Activated CD4-positive, alpha-beta T cell treated with anti-CD3 and anti-CD28 coated beads, Interleukin-2, amount 10 ng/mL, durations not matched to agents 24 days and 14 days (primary cell): ENCODE measurements around the gene DNAJC30. TPM values are rescaled to one million over a fixed set of nuclear protein-coding genes. Genes with fewer than 3 reads are reported as not detected.
"Not testable (repeated sequence)": the region's sequence is repeated elsewhere in the genome, so short reads cannot be mapped to it uniquely, and the experiment has no call there.

Source experiments
- DNase-seq: peaks from one replicate; pipeline ENCODE4 v3.0.0; 2022
- H3K27ac Mint-ChIP-seq: one replicate; pipeline ENCODE4 v1.8.0; 2022; ENCODE audit warnings: mild to moderate bottlenecking, mixed read lengths
- H3K27me3 Mint-ChIP-seq: one replicate; pipeline ENCODE4 v1.8.0; 2022; ENCODE audit warnings: mixed read lengths
- H3K36me3 Mint-ChIP-seq: one replicate; pipeline ENCODE4 v1.8.0; 2022; ENCODE audit warnings: low read depth, mild to moderate bottlenecking, mixed read lengths
- H3K4me1 Mint-ChIP-seq: one replicate; pipeline ENCODE4 v1.8.0; 2021; ENCODE audit warnings: mixed read lengths
- H3K4me3 Mint-ChIP-seq: one replicate; pipeline ENCODE4 v1.8.0; 2022; ENCODE audit warnings: mild to moderate bottlenecking, moderate library complexity, mixed read lengths
- H3K9me3 Mint-ChIP-seq: one replicate; pipeline ENCODE4 v1.8.0; 2021; ENCODE audit warnings: mixed read lengths
- intact Hi-C: fragments of 100-400 bp; cut with micrococcal nuclease; formaldehyde crosslinking; loops from one replicate; pipeline ENCODE4 v1.15.1; 2023
- total RNA-seq: library from RNA; stranded (reverse); gene quantifications from 2 replicates; pipeline ENCODE4 v1.2.3, GENCODE V29; 2022

Gene DNAJC30
- total RNA-seq, 1 donor from 2014 or later = 10.9 TPM

DNA sequence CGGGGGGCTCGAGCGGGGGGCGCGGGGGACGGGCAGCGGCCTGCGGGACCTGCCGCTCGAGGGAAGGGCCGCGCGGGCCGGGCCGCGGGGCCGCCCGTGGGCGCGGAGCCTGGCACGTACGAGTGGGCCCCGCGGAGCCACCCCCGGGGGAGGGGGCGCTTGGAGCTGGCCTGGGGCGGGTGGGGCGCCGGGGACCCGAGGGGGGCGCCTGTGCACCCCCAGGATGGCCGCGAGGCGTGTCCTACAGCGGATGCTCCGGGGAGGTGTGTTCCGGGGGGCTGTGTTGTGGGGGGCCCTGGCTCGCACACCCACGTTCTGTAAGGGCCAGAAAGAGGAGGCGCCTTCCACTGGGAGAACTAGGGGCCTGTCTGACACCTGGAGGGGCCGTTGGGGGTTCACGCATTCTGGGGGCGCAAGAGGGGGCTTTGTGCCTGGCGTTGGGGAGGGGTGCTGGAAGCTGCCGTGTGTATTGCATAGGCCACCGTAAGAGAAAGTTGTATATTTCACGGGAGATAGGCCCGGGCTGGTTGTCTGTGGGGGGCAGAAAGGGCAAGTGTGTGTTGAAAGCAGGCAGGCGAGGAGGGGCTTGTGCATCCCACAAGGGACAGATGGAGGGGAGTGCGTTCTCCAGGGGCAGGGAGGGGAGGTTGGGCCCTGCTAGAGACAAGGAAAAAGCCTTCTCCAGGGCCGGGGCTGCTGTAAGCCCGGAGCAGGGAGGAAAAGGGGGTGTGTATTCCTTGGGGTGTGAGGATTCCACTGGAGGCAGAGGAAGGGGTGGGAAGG lies 15.0 kb downstream of the DNAJC30 start:
- Mint-ChIP-seq H3K36me3 (no peaks in the 10 kb centered on the region), H3K27me3 (peaks cover 42% of the 10 kb centered on the region), H3K4me3 (peak overlapping the region; percentile 81), H3K4me1 (peaks cover 13% of the 10 kb centered on the region), H3K9me3 (peaks cover 1% of the 10 kb centered on the region), H3K27ac (no peak overlapping the region)
- intact Hi-C loops = loop anchor here (5.0 kb wide), 1 partner anchor 146 kb away; the partner anchor contains the start of gene BAZ1B
- no peak for DNase-seq

DNA sequence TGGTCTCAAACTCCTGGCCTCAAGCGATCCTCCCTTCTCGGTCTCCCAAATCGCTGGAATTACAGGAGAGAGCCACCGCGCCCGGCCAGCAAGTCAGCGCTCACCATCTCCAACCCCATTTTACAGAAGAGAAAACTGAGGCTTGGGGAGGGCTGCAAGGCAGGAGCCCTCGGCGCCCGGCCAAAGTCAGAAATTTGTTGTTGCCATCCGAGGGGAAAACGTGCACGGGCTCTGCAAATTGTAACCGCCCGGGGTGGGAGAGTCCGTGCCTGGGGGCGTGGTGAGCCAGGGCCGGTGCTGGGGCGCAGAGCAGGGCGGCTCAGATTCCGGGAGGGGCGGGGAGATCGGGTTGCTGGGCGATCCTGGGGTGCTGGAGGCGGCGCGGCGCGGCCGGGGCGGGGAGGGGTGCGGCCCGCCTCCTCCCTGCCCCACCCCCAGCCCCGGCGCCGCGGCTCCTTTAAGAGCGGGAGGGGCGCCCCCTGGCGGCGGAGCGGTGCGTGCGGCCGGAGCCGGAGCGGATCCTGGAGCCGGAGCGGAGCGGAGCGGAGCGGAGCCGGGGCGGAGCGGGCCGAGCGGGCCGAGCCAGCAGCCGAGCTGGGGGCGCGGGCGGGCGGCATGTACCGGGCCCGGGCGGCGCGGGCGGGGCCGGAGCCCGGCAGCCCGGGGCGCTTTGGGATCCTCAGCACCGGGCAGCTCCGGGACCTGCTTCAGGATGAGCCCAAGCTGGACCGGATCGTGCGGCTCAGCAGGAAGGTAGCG lies 15.7 kb downstream of the DNAJC30 start, which contains the start of gene VPS37D:
TSS of gene VPS37D (plus strand) at position 488 of the 759 bp plus-strand sequence. CDS start at position 616, 128 bp downstream.
- peak; percentile 98 for DNase-seq
- peaks cover 46% of the 10 kb centered on the region for H3K27me3 Mint-ChIP-seq
- no peaks in the 10 kb centered on the region for H3K36me3 Mint-ChIP-seq
- peak within 1 kb of the TSS; percentile 81 for H3K4me3 Mint-ChIP-seq
- intact Hi-C loops = loop anchor here (1.0 to 5.0 kb wide), 5 partner anchors 16 to 145 kb away; partner anchors contain the start of genes ABHD11, BAZ1B, BUD23 and DNAJC30
- peaks cover 13% of the 10 kb centered on the region for H3K4me1 Mint-ChIP-seq
- H3K27ac Mint-ChIP-seq = no peak within 1 kb of the TSS
- peaks cover 6% of the 10 kb centered on the region for H3K9me3 Mint-ChIP-seq

- Mint-ChIP-seq H3K4me1 (peaks cover 7% of the 10 kb centered on the region), H3K4me3 (no peak overlapping the region), H3K9me3 (peaks cover 6% of the 10 kb centered on the region), H3K27ac (no peak overlapping the region), H3K36me3 (no peaks in the 10 kb centered on the region), H3K27me3 (peaks cover 33% of the 10 kb centered on the region)
- intact Hi-C loops = no loop called here
- no peak for DNase-seq
These were observed 20.2 kb downstream of the DNAJC30 start for GRCh38 chr7:73663033-73663432.

- intact Hi-C loops, H3K9me3 Mint-ChIP-seq, DNase-seq, H3K27ac Mint-ChIP-seq, H3K4me1 Mint-ChIP-seq, H3K4me3 Mint-ChIP-seq, H3K36me3 Mint-ChIP-seq: not testable (repeated sequence)
- H3K27me3 Mint-ChIP-seq = peaks cover 26% of the 10 kb centered on the region
These were observed 22.7 kb downstream of the DNAJC30 start for GRCh38 chr7:73660594-73660993.

GRCh38 chr7:73659983-73660382 lies 23.3 kb downstream of the DNAJC30 start:
- intact Hi-C loops = no loop called here
- Mint-ChIP-seq H3K4me3 (no peak overlapping the region), H3K27ac (no peak overlapping the region), H3K27me3 (peaks cover 22% of the 10 kb centered on the region), H3K4me1 (no peaks in the 10 kb centered on the region), H3K9me3 (peaks cover 6% of the 10 kb centered on the region), H3K36me3 (no peaks in the 10 kb centered on the region)
- no peak for DNase-seq

GRCh38 chr7:73655309-73655708 lies 27.9 kb downstream of the DNAJC30 start:
- H3K4me3 Mint-ChIP-seq, DNase-seq, H3K9me3 Mint-ChIP-seq, intact Hi-C loops, H3K36me3 Mint-ChIP-seq, H3K4me1 Mint-ChIP-seq, H3K27ac Mint-ChIP-seq: not testable (repeated sequence)
- H3K27me3 Mint-ChIP-seq = peaks cover 14% of the 10 kb centered on the region

GRCh38 chr7:73652541-73652949 lies 30.7 kb downstream of the DNAJC30 start:
- Mint-ChIP-seq H3K27ac (no peak overlapping the region), H3K27me3 (peaks cover 32% of the 10 kb centered on the region), H3K4me1 (peaks cover 10% of the 10 kb centered on the region), H3K4me3 (no peak overlapping the region), H3K9me3 (no peaks in the 10 kb centered on the region), H3K36me3 (no peaks in the 10 kb centered on the region)
- DNase-seq = no peak
- intact Hi-C loops = no loop called here

- no peak for DNase-seq
- H3K4me3 Mint-ChIP-seq = no peak overlapping the region
- peaks cover 10% of the 10 kb centered on the region for H3K4me1 Mint-ChIP-seq
- no peak overlapping the region for H3K27ac Mint-ChIP-seq
- intact Hi-C loops = no loop called here
- H3K36me3 Mint-ChIP-seq = no peaks in the 10 kb centered on the region
- no peaks in the 10 kb centered on the region for H3K9me3 Mint-ChIP-seq
- peaks cover 50% of the 10 kb centered on the region for H3K27me3 Mint-ChIP-seq
These were observed 32.7 kb downstream of the DNAJC30 start for GRCh38 chr7:73650524-73650923.

DNA sequence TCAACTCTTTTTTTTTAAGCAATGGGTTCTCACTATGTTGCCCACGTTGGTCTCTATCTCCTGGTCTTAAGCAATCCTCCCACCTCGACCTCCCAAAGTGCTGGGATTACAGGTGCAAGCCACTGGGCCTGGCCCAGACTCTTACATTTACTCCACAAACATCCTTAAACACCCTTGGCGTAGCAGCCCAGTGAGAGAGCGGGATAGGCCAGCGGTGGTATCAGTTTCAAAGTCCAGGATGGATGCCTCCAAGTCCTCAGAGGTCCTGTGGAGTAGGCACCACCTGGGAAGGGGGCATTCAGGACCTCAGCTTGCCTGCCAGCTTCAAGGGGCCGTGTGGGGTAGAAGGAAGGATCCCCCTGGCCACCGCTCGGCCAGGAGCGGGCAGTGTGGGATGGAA lies 33.7 kb downstream of the DNAJC30 start:
- no peak overlapping the region for H3K27ac Mint-ChIP-seq
- peaks cover 10% of the 10 kb centered on the region for H3K4me1 Mint-ChIP-seq
- H3K27me3 Mint-ChIP-seq = peaks cover 53% of the 10 kb centered on the region
- DNase-seq = no peak
- H3K4me3 Mint-ChIP-seq = no peak overlapping the region
- H3K9me3 Mint-ChIP-seq = no peaks in the 10 kb centered on the region
- no peaks in the 10 kb centered on the region for H3K36me3 Mint-ChIP-seq
- intact Hi-C loops = loop anchor here (5.0 kb wide), 1 partner anchor 42 kb away; no protein-coding TSS in a partner anchor

DNA sequence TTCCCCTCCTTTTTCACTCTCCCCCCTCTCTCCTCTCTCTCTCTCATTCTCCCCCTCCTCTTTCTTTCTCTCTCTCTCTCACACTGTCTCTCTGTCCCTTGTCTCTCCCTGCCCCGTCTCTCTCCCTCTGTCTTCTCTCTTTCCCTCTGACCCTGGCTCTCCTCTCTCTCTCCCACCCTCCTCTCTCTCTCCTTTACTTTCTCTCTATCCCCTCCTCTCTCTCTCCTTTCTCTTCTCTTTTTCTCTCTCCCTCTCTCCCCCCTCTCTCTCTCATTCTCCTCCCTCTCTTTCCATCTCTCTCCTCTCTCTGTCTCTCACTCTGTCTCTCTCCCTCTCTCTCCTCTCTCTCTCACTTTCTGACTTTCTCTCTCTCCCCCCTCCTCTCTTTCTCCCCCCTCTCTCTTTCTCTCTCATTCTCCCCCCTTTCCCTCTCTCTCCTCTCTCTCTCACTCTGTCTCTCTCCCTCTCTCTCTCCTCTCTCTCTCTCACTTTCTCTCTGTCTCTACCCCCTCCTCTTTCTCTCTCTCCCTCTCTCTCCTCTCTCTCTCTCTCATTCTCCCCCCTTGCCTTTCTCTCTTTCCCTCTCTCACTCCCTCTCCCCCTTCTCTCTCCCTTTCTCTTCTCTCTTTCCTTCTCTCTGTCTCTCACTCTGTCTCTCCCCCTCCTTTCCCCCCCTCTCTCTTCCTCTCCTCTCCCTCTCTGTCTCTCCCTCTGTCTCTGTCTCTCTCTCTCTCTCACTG lies 34.5 kb downstream of the DNAJC30 start:
- DNase-seq = no peak
- Mint-ChIP-seq H3K27ac (no peak overlapping the region), H3K27me3 (peaks cover 56% of the 10 kb centered on the region), H3K4me1 (peaks cover 10% of the 10 kb centered on the region), H3K9me3 (no peaks in the 10 kb centered on the region), H3K36me3 (no peaks in the 10 kb centered on the region), H3K4me3 (peak overlapping the region; percentile 44)
- intact Hi-C loops = loop anchor here (5.0 kb wide), 1 partner anchor 41 kb away; no protein-coding TSS in a partner anchor

DNA sequence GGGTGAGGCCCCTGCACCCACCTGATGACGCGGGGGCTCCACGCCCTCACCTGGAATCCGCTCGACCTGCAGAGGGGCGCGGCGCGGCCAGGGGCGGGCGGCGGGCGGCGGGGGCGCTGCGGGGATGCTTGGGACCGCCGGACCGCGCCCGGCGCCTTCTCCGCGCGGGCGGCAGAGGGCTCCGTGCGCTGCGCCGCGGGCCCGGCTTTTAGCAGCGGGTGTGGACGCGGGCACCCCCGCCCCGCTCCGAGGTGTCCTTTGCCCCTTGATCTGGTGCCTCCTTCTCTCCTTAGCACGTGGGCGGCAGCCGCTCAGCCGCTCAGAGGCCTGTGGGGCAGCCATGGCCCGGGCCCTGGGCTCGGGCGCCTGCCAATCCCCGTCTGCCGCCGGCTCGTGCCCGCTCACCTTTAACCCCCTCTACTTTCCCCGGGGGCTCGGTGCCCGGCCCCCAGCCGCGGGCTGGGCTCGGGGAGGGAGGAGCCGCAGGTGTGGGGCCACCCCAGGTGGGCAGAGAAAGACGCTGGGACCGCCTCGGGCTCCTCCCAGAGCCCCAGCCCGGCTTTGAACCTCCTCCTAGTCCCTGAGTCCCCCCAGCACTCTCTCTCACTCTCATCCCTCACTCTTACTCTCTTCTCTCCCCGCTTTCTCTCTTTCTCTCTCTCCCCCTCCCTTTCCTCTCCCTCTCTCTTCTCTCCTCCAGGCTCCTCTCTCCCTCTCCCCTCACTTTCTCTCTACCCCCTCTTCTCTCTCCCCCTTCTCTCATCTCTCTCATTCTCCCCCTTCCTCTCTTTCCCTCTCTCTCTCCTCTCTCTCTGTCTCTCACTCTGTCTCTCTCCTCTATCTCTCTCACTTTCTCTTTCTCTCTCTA lies 35.3 kb downstream of the DNAJC30 start:
- peaks cover 56% of the 10 kb centered on the region for H3K27me3 Mint-ChIP-seq
- no peak overlapping the region for H3K27ac Mint-ChIP-seq
- peaks cover 10% of the 10 kb centered on the region for H3K4me1 Mint-ChIP-seq
- H3K9me3 Mint-ChIP-seq = no peaks in the 10 kb centered on the region
- peak; percentile 68 for DNase-seq
- H3K4me3 Mint-ChIP-seq = peak overlapping the region; percentile 44
- no peaks in the 10 kb centered on the region for H3K36me3 Mint-ChIP-seq
- intact Hi-C loops = loop anchor here (5.0 kb wide), 1 partner anchor 41 kb away; no protein-coding TSS in a partner anchor

DNA sequence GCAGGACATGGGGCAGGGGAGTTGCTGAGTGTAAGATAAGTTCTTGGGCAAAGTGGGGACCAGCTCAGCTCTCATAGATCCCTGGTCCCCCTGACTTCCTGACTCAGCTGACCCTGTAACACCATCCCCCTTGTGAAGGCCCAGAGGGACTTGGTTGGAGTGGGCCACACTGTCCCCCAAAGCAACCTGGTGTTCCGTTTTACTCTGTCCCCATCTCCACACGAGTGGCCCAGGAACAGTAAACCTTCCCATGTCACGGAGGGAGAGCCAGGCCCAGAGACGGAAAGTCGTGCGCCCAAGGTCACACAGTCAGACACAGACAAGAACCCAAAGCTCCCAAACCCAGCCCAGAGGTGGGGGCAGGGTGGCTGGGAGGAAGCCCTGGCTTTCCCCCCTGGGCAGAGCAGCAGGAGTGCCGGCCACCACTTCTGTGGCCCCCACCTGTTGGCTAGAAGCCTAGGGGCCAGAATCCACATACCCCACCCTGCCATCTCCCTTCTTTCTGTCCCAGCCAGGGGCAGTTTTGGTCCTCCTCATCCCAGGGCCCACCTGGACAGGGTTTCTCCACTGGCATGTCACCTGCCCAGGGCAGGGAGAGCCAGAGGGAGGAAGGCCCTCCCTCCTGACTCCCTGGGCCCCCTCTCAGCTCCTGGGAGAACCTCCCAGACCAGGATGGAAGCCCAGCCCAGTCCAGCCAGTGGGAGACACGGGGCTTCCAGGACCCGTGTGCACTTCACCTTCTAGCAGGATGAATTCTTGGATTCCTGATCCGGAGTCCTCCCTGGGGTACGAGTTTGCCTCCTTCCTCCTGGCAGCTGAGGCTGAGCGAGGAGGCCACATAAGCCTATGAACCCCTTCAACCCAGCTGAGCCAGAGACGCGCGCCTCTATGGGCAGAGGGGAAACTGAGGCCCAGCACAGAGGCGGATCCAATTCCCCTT lies 36.2 kb downstream of the DNAJC30 start:
- no peak for DNase-seq
- intact Hi-C loops = loop anchor here (5.0 kb wide), 1 partner anchor 40 kb away; no protein-coding TSS in a partner anchor
- Mint-ChIP-seq H3K36me3 (no peaks in the 10 kb centered on the region), H3K4me1 (peaks cover 10% of the 10 kb centered on the region), H3K27me3 (peaks cover 51% of the 10 kb centered on the region), H3K9me3 (no peaks in the 10 kb centered on the region), H3K27ac (no peak overlapping the region), H3K4me3 (no peak overlapping the region)
